H9 (cell line): Measurements from ENCODE around the gene IER2. TPM values are rescaled to one million over a fixed set of nuclear protein-coding genes. Genes with fewer than 3 reads are reported as not detected.

ENCODE experiments used
- DNase-seq: peaks from one replicate; pipeline ENCODE4 v3.0.0-alpha.2; 2017
- H2AFZ ChIP-seq: one replicate; pipeline ENCODE4 v1.6.1; 2013; ENCODE audit warnings: mild to moderate bottlenecking, low read length, control low read depth, moderate library complexity
- H2AK5ac ChIP-seq: 2 replicates; pipeline ENCODE4 v1.6.1; 2013; ENCODE audit warnings: low read length, control low read depth, mixed read lengths; ENCODE audit not compliant: insufficient read length
- H2BK120ac ChIP-seq: one replicate; pipeline ENCODE4 v1.6.1; 2013; ENCODE audit warnings: low read depth, mild to moderate bottlenecking, low read length, control low read depth, inconsistent platforms; ENCODE audit not compliant: poor library complexity, severe bottlenecking
- H2BK12ac ChIP-seq: 2 replicates; pipeline ENCODE4 v1.6.1; 2013; ENCODE audit warnings: low read length, control low read depth, mixed read lengths, low read depth; ENCODE audit not compliant: insufficient read length
- H2BK15ac ChIP-seq: 2 replicates; pipeline ENCODE4 v1.6.1; 2013; ENCODE audit warnings: low read depth, low read length, control low read depth
- H2BK20ac ChIP-seq: one replicate; pipeline ENCODE4 v1.6.1; 2013; ENCODE audit warnings: low read depth, mild to moderate bottlenecking, low read length, control low read depth, inconsistent platforms; ENCODE audit not compliant: poor library complexity, severe bottlenecking
- H2BK5ac ChIP-seq: 2 replicates; pipeline ENCODE4 v1.6.1; 2013; ENCODE audit warnings: low read length, control low read depth, mixed read lengths; ENCODE audit not compliant: insufficient read length
- H3K14ac ChIP-seq: 2 replicates; pipeline ENCODE4 v1.6.1; 2013; ENCODE audit warnings: low read length, control low read depth; ENCODE audit not compliant: insufficient read depth
- H3K18ac ChIP-seq: 2 replicates; pipeline ENCODE4 v1.6.1; 2013; ENCODE audit warnings: low read depth, mild to moderate bottlenecking, mixed read lengths, low read length, control low read depth; ENCODE audit not compliant: insufficient read length
- H3K23ac ChIP-seq: 2 replicates; pipeline ENCODE4 v1.6.1; 2013; ENCODE audit warnings: low read length, control low read depth, mixed read lengths, low read depth; ENCODE audit not compliant: insufficient read length
- H3K23me2 ChIP-seq: 2 replicates; pipeline ENCODE4 v1.6.1; 2013; ENCODE audit warnings: low read depth, mild to moderate bottlenecking, mixed read lengths, low read length, control low read depth; ENCODE audit not compliant: insufficient read length, poor library complexity, severe bottlenecking
- H3K27ac ChIP-seq: 2 replicates; pipeline ENCODE4 v1.5.1; 2013; ENCODE audit warnings: low read length, control low read depth, mixed read lengths, low read depth; ENCODE audit not compliant: insufficient read length
- H3K27me3 ChIP-seq: 2 replicates; pipeline ENCODE4 v1.6.1; 2013; ENCODE audit warnings: low read length, control low read depth, inconsistent platforms; ENCODE audit not compliant: insufficient read depth
- H3K4ac ChIP-seq: 2 replicates; pipeline ENCODE4 v1.6.1; 2013; ENCODE audit warnings: low read depth, mild to moderate bottlenecking, control low read depth, inconsistent platforms, low read length, moderate library complexity
- H3K4me1 ChIP-seq: 2 replicates; pipeline ENCODE4 v1.6.1; 2013; ENCODE audit warnings: low read length, control low read depth, inconsistent platforms; ENCODE audit not compliant: insufficient read depth
- H3K4me2 ChIP-seq: 2 replicates; pipeline ENCODE4 v1.6.1; 2013; ENCODE audit warnings: low read length, control low read depth, mixed read lengths; ENCODE audit not compliant: insufficient read length, insufficient read depth
- H3K56ac ChIP-seq: 2 replicates; pipeline ENCODE4 v1.6.1; 2013; ENCODE audit warnings: low read depth, mild to moderate bottlenecking, mixed read lengths, low read length, control low read depth; ENCODE audit not compliant: insufficient read length
- H3K79me1 ChIP-seq: 2 replicates; pipeline ENCODE4 v1.6.1; 2013; ENCODE audit warnings: low read depth, mild to moderate bottlenecking, moderate library complexity, low read length, control low read depth, inconsistent platforms; ENCODE audit not compliant: insufficient read depth, poor library complexity, severe bottlenecking
- H3K79me2 ChIP-seq: 2 replicates; pipeline ENCODE4 v1.6.1; 2013; ENCODE audit warnings: low read length, control low read depth, inconsistent platforms; ENCODE audit not compliant: insufficient read depth
- H3K9ac ChIP-seq: 2 replicates; pipeline ENCODE4 v1.6.1; 2013; ENCODE audit warnings: low read length, control low read depth, mixed read lengths; ENCODE audit not compliant: insufficient read length; ENCODE audit errors: extremely low read depth
- H3K9me3 ChIP-seq: one replicate; pipeline ENCODE4 v1.6.1; 2013; ENCODE audit warnings: low read depth, low read length, inconsistent platforms; ENCODE audit not compliant: control insufficient read depth
- H3T11ph ChIP-seq: one replicate; pipeline ENCODE4 v1.6.1; 2013; ENCODE audit warnings: mild to moderate bottlenecking, low read length, control low read depth, inconsistent platforms
- H4K20me1 ChIP-seq: one replicate; pipeline ENCODE4 v1.6.1; 2013; ENCODE audit not compliant: control insufficient read depth, insufficient read length, insufficient read depth
- H4K5ac ChIP-seq: 2 replicates; pipeline ENCODE4 v1.6.1; 2013; ENCODE audit warnings: low read depth, mild to moderate bottlenecking, mixed read lengths, low read length, control low read depth; ENCODE audit not compliant: insufficient read length
- H4K8ac ChIP-seq: replicated peaks from 2 replicates; pipeline ENCODE4 v1.6.1; 2013; ENCODE audit warnings: low read length, control low read depth, mixed read lengths, low read depth; ENCODE audit not compliant: insufficient read length
- H4K91ac ChIP-seq: 2 replicates; pipeline ENCODE4 v1.6.1; 2013; ENCODE audit warnings: low read depth, mild to moderate bottlenecking, moderate library complexity, mixed read lengths, low read length, control low read depth; ENCODE audit not compliant: insufficient read length
- H3K27ac Mint-ChIP-seq, 3 experiments: 2 replicates in 2 of 3; 3 replicates in 1 of 3; pipeline ENCODE4 v1.8.0; 2020 to 2021; ENCODE audit warnings: mixed read lengths in 3 of 3, mild to moderate bottlenecking in 1 of 3, moderate library complexity in 1 of 3
- H3K27me3 Mint-ChIP-seq: 2 replicates; pipeline ENCODE4 v1.8.0; 2021; ENCODE audit warnings: low read depth, mild to moderate bottlenecking, moderate library complexity, mixed read lengths
- H3K36me3 Mint-ChIP-seq, 3 experiments: 2 replicates in 2 of 3; 3 replicates in 1 of 3; pipeline ENCODE4 v1.8.0; 2020 to 2021; ENCODE audit warnings: low read depth in 3 of 3, mixed read lengths in 3 of 3; ENCODE audit not compliant: insufficient read depth in 1 of 3
- H3K4me1 Mint-ChIP-seq, 2 experiments: 2 replicates each; pipeline ENCODE4 v1.8.0; 2020; ENCODE audit warnings: mixed read lengths in 2 of 2
- H3K4me3 Mint-ChIP-seq, 2 experiments: 2 replicates in 1 of 2; 3 replicates in 1 of 2; pipeline ENCODE4 v1.8.0; 2020 to 2021; ENCODE audit warnings: mild to moderate bottlenecking in 2 of 2, mixed read lengths in 2 of 2, moderate library complexity in 1 of 2
- H3K9me3 Mint-ChIP-seq, 2 experiments: 2 replicates in 1 of 2; 3 replicates in 1 of 2; pipeline ENCODE4 v1.8.0; 2020; ENCODE audit warnings: mild to moderate bottlenecking in 2 of 2, mixed read lengths in 2 of 2, moderate library complexity in 1 of 2
- WGBS: extraction: QIAGEN DNeasy Blood & Tissue Kit; methylation state at CpG from one replicate; pipeline ENCODE4 v1.1.7; 2013; ENCODE audit warnings: missing lambda C conversion rate, low lambda C conversion rate, mixed read lengths; ENCODE audit not compliant: insufficient read length; ENCODE audit errors: extremely low coverage; 5-methylcytosine and 5-hydroxymethylcytosine counted together
- total RNA-seq: library from RNA; stranded (reverse); gene quantifications from 2 replicates; pipeline ENCODE4 v1.2.1, GENCODE V29; 2021
- TF ChIP-seq, protein P1 (sequence below): fragments of 200-600 bp; sonication (generic); conservative IDR thresholded peaks from 3 replicates; pipeline ENCODE4 v1.8.0; 2021; ENCODE audit warnings: antibody characterized with exemption, mild to moderate bottlenecking

The IER2 gene
- total RNA-seq, 1 experiment from 2014 or later: 160 TPM

DNA sequence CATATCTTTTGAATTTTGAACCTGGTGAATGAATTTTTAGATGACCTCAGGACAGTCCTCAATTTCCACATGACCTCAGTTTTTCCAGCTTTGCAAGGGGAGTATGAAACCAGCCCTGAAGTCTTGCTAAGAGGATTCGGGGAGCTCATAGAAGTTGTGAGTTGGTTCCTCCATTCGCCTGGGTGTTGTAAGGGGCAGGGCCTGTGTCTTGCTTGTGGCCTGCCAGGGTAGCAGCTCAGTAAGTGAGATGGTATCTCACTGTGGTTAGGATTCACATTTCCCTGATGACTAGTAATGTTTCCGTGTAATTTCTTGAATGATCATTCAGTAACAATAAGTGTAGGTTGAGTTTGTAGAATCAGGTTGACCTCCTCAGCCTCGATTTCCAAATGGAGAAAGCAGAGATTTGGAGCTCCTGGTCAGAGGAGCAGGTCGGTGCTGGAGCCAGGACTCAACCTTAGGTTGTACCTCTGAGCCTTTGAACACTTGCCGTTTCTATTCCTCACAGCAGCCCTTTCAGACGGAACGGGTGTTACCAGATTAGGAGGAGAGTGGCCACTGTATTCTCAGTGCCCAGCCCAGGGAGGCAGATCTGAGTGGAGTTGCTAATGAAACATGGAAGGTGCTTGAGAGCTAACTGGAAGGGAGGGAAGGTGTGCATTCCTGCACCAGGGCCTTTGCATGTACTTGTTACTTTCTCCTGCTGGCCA, 17.6 kb upstream of the IER2 start:
- no peak overlapping the region for H4K5ac ChIP-seq
- DNase-seq: peak; percentile 29
- no peak overlapping the region for H3K4me3 Mint-ChIP-seq
- H3K4me2 ChIP-seq: no peak overlapping the region
- H3K27me3 ChIP-seq: no peaks in the 10 kb centered on the region
- H3K9ac ChIP-seq: no peak overlapping the region
- H3K4me1 ChIP-seq: no peaks in the 10 kb centered on the region
- H4K20me1 ChIP-seq: no peaks in the 10 kb centered on the region
- no peaks in the 10 kb centered on the region for H3K9me3 ChIP-seq
- no peak overlapping the region for H3K27ac ChIP-seq
- H3K27me3 Mint-ChIP-seq: no peaks in the 10 kb centered on the region
- no peak overlapping the region for H2BK15ac ChIP-seq
- H3K4me1 Mint-ChIP-seq: peaks cover 3 to 14% of the 10 kb centered on the region in 2 experiments; a peak in 2 of 4 replicates
- H2BK120ac ChIP-seq: no peak overlapping the region
- peaks cover 32% of the 10 kb centered on the region; the same call in 1 of the 2 replicates for H3K79me2 ChIP-seq
- no peak overlapping the region for H3T11ph ChIP-seq
- no peak overlapping the region for H3K14ac ChIP-seq
- no peaks in the 10 kb centered on the region for H3K9me3 Mint-ChIP-seq
- no CpG with 5 or more reads among the region's 8 CpGs for WGBS
- no peak overlapping the region for H2BK5ac ChIP-seq
- TF ChIP-seq, protein P1, sequence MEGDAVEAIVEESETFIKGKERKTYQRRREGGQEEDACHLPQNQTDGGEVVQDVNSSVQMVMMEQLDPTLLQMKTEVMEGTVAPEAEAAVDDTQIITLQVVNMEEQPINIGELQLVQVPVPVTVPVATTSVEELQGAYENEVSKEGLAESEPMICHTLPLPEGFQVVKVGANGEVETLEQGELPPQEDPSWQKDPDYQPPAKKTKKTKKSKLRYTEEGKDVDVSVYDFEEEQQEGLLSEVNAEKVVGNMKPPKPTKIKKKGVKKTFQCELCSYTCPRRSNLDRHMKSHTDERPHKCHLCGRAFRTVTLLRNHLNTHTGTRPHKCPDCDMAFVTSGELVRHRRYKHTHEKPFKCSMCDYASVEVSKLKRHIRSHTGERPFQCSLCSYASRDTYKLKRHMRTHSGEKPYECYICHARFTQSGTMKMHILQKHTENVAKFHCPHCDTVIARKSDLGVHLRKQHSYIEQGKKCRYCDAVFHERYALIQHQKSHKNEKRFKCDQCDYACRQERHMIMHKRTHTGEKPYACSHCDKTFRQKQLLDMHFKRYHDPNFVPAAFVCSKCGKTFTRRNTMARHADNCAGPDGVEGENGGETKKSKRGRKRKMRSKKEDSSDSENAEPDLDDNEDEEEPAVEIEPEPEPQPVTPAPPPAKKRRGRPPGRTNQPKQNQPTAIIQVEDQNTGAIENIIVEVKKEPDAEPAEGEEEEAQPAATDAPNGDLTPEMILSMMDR: no peak
- no peak overlapping the region for H3K4ac ChIP-seq
- H4K8ac ChIP-seq: no peak overlapping the region
- no peak overlapping the region for H2BK20ac ChIP-seq
- H3K36me3 Mint-ChIP-seq: peaks cover 17 to 55% (median 33%) of the 10 kb centered on the region in 3 experiments; a peak in 6 of 7 replicates
- H2BK12ac ChIP-seq: no peak overlapping the region
- H2AFZ ChIP-seq: no peak overlapping the region
- H3K56ac ChIP-seq: no peak overlapping the region
- no peak overlapping the region for H2AK5ac ChIP-seq
- H3K79me1 ChIP-seq: peaks cover 8% of the 10 kb centered on the region
- H3K23me2 ChIP-seq: no peaks in the 10 kb centered on the region
- peak overlapping the region in 2 of 3 experiments; percentile 55 to 72; a peak in 5 of 7 replicates for H3K27ac Mint-ChIP-seq
- H3K23ac ChIP-seq: no peak overlapping the region
- no peak overlapping the region for H3K18ac ChIP-seq
- no peak overlapping the region for H4K91ac ChIP-seq
